ENCODE data around the gene ACSM4.
"Not testable (repeated sequence)": the region's sequence is repeated elsewhere in the genome, so short reads cannot be mapped to it uniquely, and the experiment has no call there.

Gene ACSM4

DNA sequence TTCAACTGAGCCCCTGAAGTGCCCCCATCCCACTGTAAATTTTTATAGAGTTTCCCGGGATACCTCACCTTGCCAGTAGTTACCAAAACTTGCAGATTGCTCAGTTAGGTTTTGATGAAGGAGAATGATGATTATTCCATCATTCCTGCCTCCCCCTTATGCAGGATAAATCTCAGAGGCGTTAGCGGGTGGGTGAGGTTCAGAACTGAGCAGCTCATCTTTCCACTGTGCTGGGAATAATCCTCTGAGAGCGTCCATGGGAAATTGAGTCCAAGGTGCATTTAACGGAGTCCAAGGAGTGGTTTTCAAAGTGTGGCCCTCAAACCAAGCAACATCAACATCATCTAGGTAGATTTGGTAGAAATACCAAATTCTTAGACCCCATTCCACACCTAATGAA lies 18.7 kb downstream of the ACSM4 start:
- Histone ChIP-seq H2BK120ac (ENCODE audit: low read depth, low read length) (no peak overlapping the region), H3K4me1 (ENCODE audit: control insufficient read depth in 2 of 2, insufficient read depth in 1 of 2, low read depth in 1 of 2, low read length in 2 of 2) (no peaks in the 10 kb centered on the region)
- WGBS, 2 donors (ENCODE audit: extremely low coverage in 2 of 2, insufficient read length in 2 of 2, insufficient replicate concordance in 1 of 2): no CpG with 5 or more reads among the region's 5 CpGs

DNA sequence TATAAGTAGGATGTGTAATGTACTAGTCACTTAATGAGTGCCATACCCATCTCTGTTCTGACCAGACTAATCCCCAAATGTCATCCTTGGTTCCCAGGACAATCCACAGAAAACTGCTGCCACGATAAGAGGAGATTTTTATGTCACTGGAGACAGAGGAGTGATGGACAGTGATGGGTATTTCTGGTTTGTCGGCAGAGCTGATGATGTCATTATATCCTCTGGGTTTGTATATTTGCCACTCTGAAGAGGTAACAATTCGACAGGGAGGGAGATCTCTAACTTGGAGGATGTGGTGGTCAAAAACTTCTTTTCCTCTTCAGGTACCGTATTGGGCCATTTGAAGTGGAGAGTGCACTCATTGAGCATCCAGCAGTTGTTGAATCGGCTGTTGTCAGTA lies 20.3 kb downstream of the ACSM4 start:
- no peak overlapping the region for H3K9ac ChIP-seq (ENCODE audit: low read depth, low read length, poor library complexity)
- no CpG with 5 or more reads among the region's 5 CpGs for WGBS, 2 donors (ENCODE audit: extremely low coverage in 2 of 2, insufficient read length in 2 of 2, insufficient replicate concordance in 1 of 2)
- H2BK120ac ChIP-seq (ENCODE audit: low read depth, low read length): no peak overlapping the region
- no peaks in the 10 kb centered on the region for H3K36me3 ChIP-seq (replicated peaks in 1 of 2; ENCODE audit: control insufficient read depth in 2 of 2, insufficient read depth in 2 of 2, low read length in 2 of 2)
- no peak overlapping the region for H2AFZ ChIP-seq (ENCODE audit: low read length)
- DNase-seq (ENCODE audit: low spot score): no peak
- H2BK12ac ChIP-seq (ENCODE audit: low read length): no peak overlapping the region
- H2AK5ac ChIP-seq (ENCODE audit: low read depth, low read length): no peak overlapping the region
- H2BK5ac ChIP-seq (ENCODE audit: low read length): no peak overlapping the region
- H3K4ac ChIP-seq (ENCODE audit: low read length): no peak overlapping the region
- H4K8ac ChIP-seq (ENCODE audit: low read depth, low read length): no peak overlapping the region
- H3K9me3 ChIP-seq (replicated peaks in 1 of 2; ENCODE audit: control insufficient read depth in 2 of 2, insufficient read depth in 1 of 2, low read depth in 1 of 2, low read length in 2 of 2): no peaks in the 10 kb centered on the region
- no peak overlapping the region for H2BK15ac ChIP-seq (ENCODE audit: low read length)
- H3K18ac ChIP-seq (ENCODE audit: low read length): no peak overlapping the region
- no peak overlapping the region for H3K14ac ChIP-seq (ENCODE audit: low read length)
- no peak overlapping the region for H3K23ac ChIP-seq (ENCODE audit: low read depth, low read length, poor library complexity)
- H3K4me3 ChIP-seq (ENCODE audit: low read length in 2 of 2): no peak overlapping the region
- H3K79me1 ChIP-seq (ENCODE audit: low read depth, low read length): no peaks in the 10 kb centered on the region
- no peak overlapping the region for H3K27ac ChIP-seq (replicated peaks; ENCODE audit: low read length)
- H4K91ac ChIP-seq (ENCODE audit: low read depth, low read length, poor library complexity): no peak overlapping the region
- no peaks in the 10 kb centered on the region for H3K4me1 ChIP-seq (ENCODE audit: control insufficient read depth in 2 of 2, insufficient read depth in 1 of 2, low read depth in 1 of 2, low read length in 2 of 2)
- peaks cover 0 to 2% (median 0%) of the 10 kb centered on the region in 3 experiments for H3K27me3 ChIP-seq (ENCODE audit: control insufficient read depth in 3 of 3, insufficient read depth in 3 of 3, low read depth in 1 of 3, low read length in 3 of 3)
- no peak overlapping the region for H3K4me2 ChIP-seq (ENCODE audit: insufficient read depth, low read length, poor library complexity, severe bottlenecking)

More for the DNA sequence above, 18.7 kb downstream of the ACSM4 start:
- Histone ChIP-seq H3K9me3 (replicated peaks in 1 of 2; ENCODE audit: control insufficient read depth in 2 of 2, insufficient read depth in 1 of 2, low read depth in 1 of 2, low read length in 2 of 2) (no peaks in the 10 kb centered on the region), H3K27me3 (ENCODE audit: control insufficient read depth in 3 of 3, insufficient read depth in 3 of 3, low read depth in 1 of 3, low read length in 3 of 3) (peaks cover 0 to 2% (median 0%) of the 10 kb centered on the region in 3 experiments), H3K27ac (replicated peaks; ENCODE audit: low read length) (no peak overlapping the region), H3K4me3 (ENCODE audit: low read length in 2 of 2) (no peak overlapping the region), H4K8ac (ENCODE audit: low read depth, low read length) (no peak overlapping the region), H2BK5ac (ENCODE audit: low read length) (no peak overlapping the region), H3K18ac (ENCODE audit: low read length) (no peak overlapping the region), H4K91ac (ENCODE audit: low read depth, low read length, poor library complexity) (no peak overlapping the region), H3K4me2 (ENCODE audit: insufficient read depth, low read length, poor library complexity, severe bottlenecking) (no peak overlapping the region), H2AFZ (ENCODE audit: low read length) (no peak overlapping the region), H3K36me3 (replicated peaks in 1 of 2; ENCODE audit: control insufficient read depth in 2 of 2, insufficient read depth in 2 of 2, low read length in 2 of 2) (no peaks in the 10 kb centered on the region), H3K9ac (ENCODE audit: low read depth, low read length, poor library complexity) (no peak overlapping the region), H2BK12ac (ENCODE audit: low read length) (no peak overlapping the region), H2BK15ac (ENCODE audit: low read length) (no peak overlapping the region), H3K14ac (ENCODE audit: low read length) (no peak overlapping the region), H2AK5ac (ENCODE audit: low read depth, low read length) (no peak overlapping the region), H3K79me1 (ENCODE audit: low read depth, low read length) (no peaks in the 10 kb centered on the region), H3K4ac (ENCODE audit: low read length) (no peak overlapping the region), H3K23ac (ENCODE audit: low read depth, low read length, poor library complexity) (no peak overlapping the region)
- no peak for DNase-seq (ENCODE audit: low spot score)

DNA sequence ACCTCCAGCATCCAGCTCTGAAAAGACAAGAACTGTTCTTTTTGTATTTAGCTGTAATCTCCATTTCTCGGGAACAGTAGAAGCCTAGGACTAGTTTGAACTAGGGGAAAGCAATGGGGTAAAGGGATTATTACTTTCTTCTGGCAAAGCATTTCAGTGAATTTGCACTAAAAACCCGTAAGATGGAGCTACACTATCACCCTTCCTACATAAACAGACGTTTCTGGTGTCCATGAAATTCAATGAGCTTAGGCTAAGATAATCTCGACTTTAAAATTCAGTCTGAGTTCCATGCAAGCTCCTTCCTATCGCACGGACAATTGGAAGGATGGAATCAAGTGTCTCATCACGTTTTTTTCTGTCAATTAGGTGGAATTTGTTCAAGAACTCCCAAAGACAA lies 24.0 kb downstream of the ACSM4 start:
- Histone ChIP-seq H2BK120ac (ENCODE audit: low read depth, low read length) (no peak overlapping the region), H3K4me2 (ENCODE audit: insufficient read depth, low read length, poor library complexity, severe bottlenecking) (no peak overlapping the region), H3K27me3 (ENCODE audit: control insufficient read depth in 3 of 3, insufficient read depth in 3 of 3, low read depth in 1 of 3, low read length in 3 of 3) (peaks cover 0 to 2% (median 0%) of the 10 kb centered on the region in 3 experiments), H2AFZ (ENCODE audit: low read length) (no peak overlapping the region), H2BK15ac (ENCODE audit: low read length) (no peak overlapping the region), H3K23ac (ENCODE audit: low read depth, low read length, poor library complexity) (no peak overlapping the region), H3K4me1 (ENCODE audit: control insufficient read depth in 2 of 2, insufficient read depth in 1 of 2, low read depth in 1 of 2, low read length in 2 of 2) (no peaks in the 10 kb centered on the region), H3K9ac (ENCODE audit: low read depth, low read length, poor library complexity) (no peak overlapping the region), H4K91ac (ENCODE audit: low read depth, low read length, poor library complexity) (no peak overlapping the region), H3K4ac (ENCODE audit: low read length) (no peak overlapping the region), H3K14ac (ENCODE audit: low read length) (no peak overlapping the region), H2BK12ac (ENCODE audit: low read length) (no peak overlapping the region), H2BK5ac (ENCODE audit: low read length) (no peak overlapping the region), H2AK5ac (ENCODE audit: low read depth, low read length) (no peak overlapping the region), H3K4me3 (ENCODE audit: low read length in 2 of 2) (no peak overlapping the region), H3K9me3 (replicated peaks in 1 of 2; ENCODE audit: control insufficient read depth in 2 of 2, insufficient read depth in 1 of 2, low read depth in 1 of 2, low read length in 2 of 2) (no peaks in the 10 kb centered on the region), H3K79me1 (ENCODE audit: low read depth, low read length) (no peaks in the 10 kb centered on the region), H3K27ac (replicated peaks; ENCODE audit: low read length) (no peak overlapping the region), H3K18ac (ENCODE audit: low read length) (no peak overlapping the region), H4K8ac (ENCODE audit: low read depth, low read length) (no peak overlapping the region), H3K36me3 (replicated peaks in 1 of 2; ENCODE audit: control insufficient read depth in 2 of 2, insufficient read depth in 2 of 2, low read length in 2 of 2) (no peaks in the 10 kb centered on the region)
- WGBS, 2 donors (ENCODE audit: extremely low coverage in 2 of 2, insufficient read length in 2 of 2, insufficient replicate concordance in 1 of 2): no CpG with 5 or more reads among the region's 7 CpGs
- DNase-seq (ENCODE audit: low spot score): no peak

DNA sequence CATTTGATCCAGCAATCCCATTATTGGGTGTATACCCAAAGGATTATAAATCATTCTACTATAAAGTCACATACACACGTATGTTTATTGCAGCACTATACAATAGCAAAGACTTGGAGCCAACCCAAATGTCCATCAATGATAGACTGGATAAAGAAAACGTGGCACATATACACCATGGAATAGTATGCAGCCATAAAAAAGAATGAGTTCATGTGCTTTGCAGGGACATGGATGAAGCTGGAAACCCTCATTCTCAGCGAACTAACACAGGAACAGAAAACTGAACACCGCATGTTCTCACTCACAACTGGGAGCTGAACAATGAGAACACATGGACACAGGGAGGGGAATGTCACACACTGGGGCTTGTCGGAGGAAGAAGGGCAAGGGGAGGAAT lies 33.9 kb downstream of the ACSM4 start:
- H3K27me3 ChIP-seq (ENCODE audit: control insufficient read depth in 3 of 3, insufficient read depth in 3 of 3, low read depth in 1 of 3, low read length in 3 of 3); H3K79me1 ChIP-seq (ENCODE audit: low read depth, low read length); H4K8ac ChIP-seq (ENCODE audit: low read depth, low read length); H3K36me3 ChIP-seq (replicated peaks in 1 of 2; ENCODE audit: control insufficient read depth in 2 of 2, insufficient read depth in 2 of 2, low read length in 2 of 2); H2BK12ac ChIP-seq (ENCODE audit: low read length); H2AFZ ChIP-seq (ENCODE audit: low read length); H4K91ac ChIP-seq (ENCODE audit: low read depth, low read length, poor library complexity); DNase-seq (ENCODE audit: low spot score); H3K4me1 ChIP-seq (ENCODE audit: control insufficient read depth in 2 of 2, insufficient read depth in 1 of 2, low read depth in 1 of 2, low read length in 2 of 2); H3K9ac ChIP-seq (ENCODE audit: low read depth, low read length, poor library complexity); H2BK15ac ChIP-seq (ENCODE audit: low read length); H3K18ac ChIP-seq (ENCODE audit: low read length); H3K14ac ChIP-seq (ENCODE audit: low read length); H2AK5ac ChIP-seq (ENCODE audit: low read depth, low read length); H3K27ac ChIP-seq (replicated peaks; ENCODE audit: low read length); H3K9me3 ChIP-seq (replicated peaks in 1 of 2; ENCODE audit: control insufficient read depth in 2 of 2, insufficient read depth in 1 of 2, low read depth in 1 of 2, low read length in 2 of 2); H3K4me3 ChIP-seq (ENCODE audit: low read length in 2 of 2); H3K23ac ChIP-seq (ENCODE audit: low read depth, low read length, poor library complexity); H3K4me2 ChIP-seq (ENCODE audit: insufficient read depth, low read length, poor library complexity, severe bottlenecking); H2BK5ac ChIP-seq (ENCODE audit: low read length); H2BK120ac ChIP-seq (ENCODE audit: low read depth, low read length); H3K4ac ChIP-seq (ENCODE audit: low read length): not testable (repeated sequence)
- no CpG with 5 or more reads among the region's 5 CpGs for WGBS, 2 donors (ENCODE audit: extremely low coverage in 2 of 2, insufficient read length in 2 of 2, insufficient replicate concordance in 1 of 2)
